Liver (tissue), 9 donors: ENCODE measurements around the gene EML1. TPM values are rescaled to one million over a fixed set of nuclear protein-coding genes. Genes with fewer than 3 reads are reported as not detected.

Experiments
- DNase-seq: peaks from one replicate; pipeline ENCODE4 v3.0.0-alpha.2; 2017; ENCODE audit warnings: low spot score
- H3K27ac ChIP-seq, 2 donors: one replicate each; pipeline ENCODE4 v1.7.0; 2013; ENCODE audit warnings: inconsistent platforms in 2 of 2, low read length in 2 of 2, control low read depth in 1 of 2, low read depth in 1 of 2, mild to moderate bottlenecking in 1 of 2
- H3K27me3 ChIP-seq, 4 donors: one replicate each; pipeline versions ENCODE4 v1.6.1 to v1.7.0; 2013; ENCODE audit warnings: low read length in 3 of 4, inconsistent platforms in 1 of 4, mild to moderate bottlenecking in 1 of 4, moderate library complexity in 1 of 4; ENCODE audit not compliant: control insufficient read depth in 4 of 4, insufficient read depth in 4 of 4
- H3K36me3 ChIP-seq, 4 donors: one replicate each; pipeline versions ENCODE4 v1.6.1 to v1.7.0; 2013; ENCODE audit warnings: low read length in 3 of 4, mild to moderate bottlenecking in 3 of 4, low read depth in 1 of 4, moderate library complexity in 1 of 4; ENCODE audit not compliant: control insufficient read depth in 4 of 4, insufficient read depth in 3 of 4
- H3K4me1 ChIP-seq, 4 donors: one replicate each; pipeline versions ENCODE4 v1.6.1 to v1.7.0; 2013; ENCODE audit warnings: low read length in 3 of 4, mild to moderate bottlenecking in 3 of 4, moderate library complexity in 1 of 4; ENCODE audit not compliant: control insufficient read depth in 4 of 4, insufficient read depth in 4 of 4
- H3K4me3 ChIP-seq, 3 donors: one replicate each; pipeline versions ENCODE4 v1.6.1 to v1.7.0; 2013; ENCODE audit warnings: low read length in 3 of 3, control low read depth in 1 of 3, low read depth in 1 of 3, mild to moderate bottlenecking in 1 of 3
- H3K9ac ChIP-seq, 2 donors: one replicate each; pipeline ENCODE4 v1.7.0; 2013; ENCODE audit warnings: low read length in 2 of 2, mild to moderate bottlenecking in 2 of 2, moderate library complexity in 2 of 2, control low read depth in 1 of 2, low read depth in 1 of 2
- H3K9me3 ChIP-seq, 4 donors: one replicate each; pipeline versions ENCODE4 v1.6.1 to v1.7.0; 2013; ENCODE audit warnings: low read length in 3 of 4; ENCODE audit not compliant: control insufficient read depth in 4 of 4
- CTCF ChIP-seq: fragments of 150-350 bp; IDR thresholded peaks from 2 replicates; pipeline ENCODE4 v1.5.1; 2017; ENCODE audit warnings: improper control_type of control experiment, low read depth, low read length; ENCODE audit not compliant: missing input control
- FOXA1 ChIP-seq: IDR thresholded peaks from 2 replicates; pipeline ENCODE4 v1.6.1; 2016; ENCODE audit warnings: antibody characterized with exemption
- FOXA2 ChIP-seq: IDR thresholded peaks from 2 replicates; pipeline ENCODE4 v1.6.1; 2016; ENCODE audit warnings: antibody characterized with exemption
- GABPA ChIP-seq, 2 donors: IDR thresholded peaks in 1 of 2; conservative IDR thresholded peaks in 1 of 2; 2 replicates each; pipeline ENCODE4 v1.6.1; 2016; ENCODE audit warnings: antibody characterized with exemption in 2 of 2, mild to moderate bottlenecking in 1 of 2, moderate library complexity in 1 of 2
- HNF4A ChIP-seq, 2 donors: conservative IDR thresholded peaks; 2 replicates each; pipeline ENCODE4 v1.6.1; 2016; ENCODE audit warnings: antibody characterized with exemption in 2 of 2, mild to moderate bottlenecking in 2 of 2
- JUND ChIP-seq, 2 donors: IDR thresholded peaks; 2 replicates each; pipeline ENCODE4 v1.6.1; 2016; ENCODE audit warnings: antibody characterized with exemption in 2 of 2
- MAX ChIP-seq: IDR thresholded peaks from 2 replicates; pipeline ENCODE4 v1.6.1; 2016; ENCODE audit warnings: antibody characterized with exemption
- NR2F2 ChIP-seq: IDR thresholded peaks from 2 replicates; pipeline ENCODE4 v1.6.1; 2016; ENCODE audit warnings: antibody characterized with exemption
- RAD21 ChIP-seq, 2 donors: IDR thresholded peaks; 2 replicates each; pipeline ENCODE4 v1.6.1; 2016; ENCODE audit warnings: antibody characterized with exemption in 2 of 2, mild to moderate bottlenecking in 2 of 2
- RXRA ChIP-seq, 2 donors: IDR thresholded peaks; 2 replicates each; pipeline ENCODE4 v1.6.1; 2017 to 2018; ENCODE audit warnings: antibody characterized with exemption in 2 of 2, mild to moderate bottlenecking in 1 of 2
- SP1 ChIP-seq: IDR thresholded peaks from 2 replicates; pipeline ENCODE4 v1.6.1; 2018; ENCODE audit warnings: antibody characterized with exemption, mild to moderate bottlenecking
- TAF1 ChIP-seq: conservative IDR thresholded peaks from 2 replicates; pipeline ENCODE4 v1.6.1; 2016; ENCODE audit warnings: antibody characterized with exemption, mild to moderate bottlenecking
- YY1 ChIP-seq: IDR thresholded peaks from 2 replicates; pipeline ENCODE4 v1.6.1; 2016; ENCODE audit warnings: antibody characterized with exemption, mild to moderate bottlenecking
- WGBS: extraction: QIAGEN DNeasy Blood & Tissue Kit; methylation state at CpG from one replicate; pipeline ENCODE4 v1.1.7; 2013; 5-methylcytosine and 5-hydroxymethylcytosine counted together
- polyA plus RNA-seq, 2 donors: library from polyadenylated mRNA; stranded (reverse) in 1 of 2; unstranded in 1 of 2; fragments of 200-250 nt in 1 of 2; fragments of >200 nt in 1 of 2; fragmentation: Nextera tagmentation in 1 of 2; extraction: Ambion mirVana in 1 of 2; gene quantifications; one replicate each; pipeline versions ENCODE4 v1.2.1 to v1.2.3, GENCODE V29; 2013 to 2015
- total RNA-seq, 2 donors: library from RNA; depleted of rRNA; stranded (reverse); fragments of >200 nt; gene quantifications; one replicate each; pipeline ENCODE4 v1.2.3, GENCODE V29; 2014
- TF ChIP-seq, protein P1 (sequence below): IDR thresholded peaks from 2 replicates; pipeline ENCODE4 v1.6.1; 2016; ENCODE audit warnings: antibody characterized with exemption, mild to moderate bottlenecking
- donor health status: healthy.
- donor health status: healthy.
- donor health status: healthy.
- donor health status: healthy.
- donor health status: healthy.

EML1 gene
- total and polyA plus RNA-seq, 4 donors, result 2.7 to 14.6 (median 4.6) TPM

DNA sequence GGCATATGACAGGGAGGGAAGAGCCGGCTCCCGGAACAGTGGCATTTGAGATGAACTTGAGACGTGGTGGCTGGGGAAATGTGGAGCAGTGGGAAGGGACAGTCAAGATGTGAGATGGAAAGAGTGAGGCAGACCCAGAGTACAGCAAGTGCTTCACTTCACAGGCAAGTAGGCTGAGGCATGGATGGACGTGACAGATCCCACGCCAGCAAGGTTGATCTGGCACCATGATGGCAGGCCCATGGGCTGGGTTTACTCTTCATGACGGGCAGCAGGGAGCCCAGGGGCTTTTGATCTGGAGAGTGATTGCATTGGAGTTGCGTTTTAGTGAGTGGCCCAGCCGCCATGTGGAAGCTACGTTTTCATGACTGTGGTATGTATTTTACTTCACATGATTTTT is 17.9 kb upstream of the EML1 start:
- H3K36me3 ChIP-seq, result no peaks in the 10 kb centered on the region
- H3K9me3 ChIP-seq, result peaks cover 0 to 2% (median 0%) of the 10 kb centered on the region in 4 donors
- DNase-seq, result no peak
- H3K9ac ChIP-seq, result no peak overlapping the region
- peaks cover 0 to 9% (median 0%) of the 10 kb centered on the region in 4 donors for H3K27me3 ChIP-seq
- no peaks in the 10 kb centered on the region for H3K4me1 ChIP-seq
- H3K4me3 ChIP-seq, result no peak overlapping the region
- WGBS, result 88% methylated on average over 9 of the region's 9 CpGs
- TF ChIP-seq GABPA (IDR thresholded peaks at IDR 0.05 in 1 of 2, conservative IDR thresholded peaks at IDR 0.05 in 1 of 2) (no peak), FOXA2 (no peak), RAD21 (IDR thresholded peaks at IDR 0.05) (no peak), RXRA (IDR thresholded peaks at IDR 0.05) (no peak)
- H3K27ac ChIP-seq, result peak overlapping the region in 1 of 2 donors; percentile 16

GRCh38 chr14:99777951-99778350 is 15.3 kb upstream of the EML1 start:
- no peak overlapping the region for H3K4me3 ChIP-seq
- no peaks in the 10 kb centered on the region for H3K4me1 ChIP-seq
- H3K9me3 ChIP-seq, result peaks cover 0 to 2% (median 0%) of the 10 kb centered on the region in 4 donors
- peaks cover 0 to 9% (median 0%) of the 10 kb centered on the region in 4 donors for H3K27me3 ChIP-seq
- WGBS, result 95% methylated on average over 2 of the region's 2 CpGs
- no peaks in the 10 kb centered on the region for H3K36me3 ChIP-seq
- no peak overlapping the region for H3K9ac ChIP-seq
- TF ChIP-seq TAF1, result no peak
- no peak for TF ChIP-seq YY1
- TF ChIP-seq FOXA1, result no peak
- TF ChIP-seq CTCF, result no peak
- TF ChIP-seq RXRA (IDR thresholded peaks at IDR 0.05), result no peak
- no peak for TF ChIP-seq FOXA2
- TF ChIP-seq SP1, result no peak
- no peak for TF ChIP-seq MAX
- TF ChIP-seq, protein P1, sequence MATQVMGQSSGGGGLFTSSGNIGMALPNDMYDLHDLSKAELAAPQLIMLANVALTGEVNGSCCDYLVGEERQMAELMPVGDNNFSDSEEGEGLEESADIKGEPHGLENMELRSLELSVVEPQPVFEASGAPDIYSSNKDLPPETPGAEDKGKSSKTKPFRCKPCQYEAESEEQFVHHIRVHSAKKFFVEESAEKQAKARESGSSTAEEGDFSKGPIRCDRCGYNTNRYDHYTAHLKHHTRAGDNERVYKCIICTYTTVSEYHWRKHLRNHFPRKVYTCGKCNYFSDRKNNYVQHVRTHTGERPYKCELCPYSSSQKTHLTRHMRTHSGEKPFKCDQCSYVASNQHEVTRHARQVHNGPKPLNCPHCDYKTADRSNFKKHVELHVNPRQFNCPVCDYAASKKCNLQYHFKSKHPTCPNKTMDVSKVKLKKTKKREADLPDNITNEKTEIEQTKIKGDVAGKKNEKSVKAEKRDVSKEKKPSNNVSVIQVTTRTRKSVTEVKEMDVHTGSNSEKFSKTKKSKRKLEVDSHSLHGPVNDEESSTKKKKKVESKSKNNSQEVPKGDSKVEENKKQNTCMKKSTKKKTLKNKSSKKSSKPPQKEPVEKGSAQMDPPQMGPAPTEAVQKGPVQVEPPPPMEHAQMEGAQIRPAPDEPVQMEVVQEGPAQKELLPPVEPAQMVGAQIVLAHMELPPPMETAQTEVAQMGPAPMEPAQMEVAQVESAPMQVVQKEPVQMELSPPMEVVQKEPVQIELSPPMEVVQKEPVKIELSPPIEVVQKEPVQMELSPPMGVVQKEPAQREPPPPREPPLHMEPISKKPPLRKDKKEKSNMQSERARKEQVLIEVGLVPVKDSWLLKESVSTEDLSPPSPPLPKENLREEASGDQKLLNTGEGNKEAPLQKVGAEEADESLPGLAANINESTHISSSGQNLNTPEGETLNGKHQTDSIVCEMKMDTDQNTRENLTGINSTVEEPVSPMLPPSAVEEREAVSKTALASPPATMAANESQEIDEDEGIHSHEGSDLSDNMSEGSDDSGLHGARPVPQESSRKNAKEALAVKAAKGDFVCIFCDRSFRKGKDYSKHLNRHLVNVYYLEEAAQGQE, result no peak
- no peak overlapping the region for H3K27ac ChIP-seq
- DNase-seq, result no peak

GRCh38 chr14:99779751-99780150 is 13.5 kb upstream of the EML1 start:
- Histone ChIP-seq H3K36me3 (no peaks in the 10 kb centered on the region), H3K27me3 (peaks cover 0 to 5% (median 0%) of the 10 kb centered on the region in 4 donors), H3K9ac (no peak overlapping the region), H3K4me1 (peaks cover 5 to 11% (median 10%) of the 10 kb centered on the region in 4 donors), H3K9me3 (peaks cover 0 to 2% (median 0%) of the 10 kb centered on the region in 4 donors), H3K27ac (no peak overlapping the region), H3K4me3 (no peak overlapping the region)
- TF ChIP-seq NR2F2, result no peak
- TF ChIP-seq, protein P1, result no peak
- TF ChIP-seq TAF1, result no peak
- no peak for TF ChIP-seq CTCF
- TF ChIP-seq JUND (IDR thresholded peaks at IDR 0.05), result no peak
- no peak for TF ChIP-seq HNF4A (conservative IDR thresholded peaks at IDR 0.05)
- DNase-seq, result no peak
- WGBS, result 96% methylated on average over 1 of the region's 1 CpG
